Hepatocyte (in vitro differentiated cells): ENCODE measurements around the gene ZDHHC4.

Source experiments
- EZH2 ChIP-seq: fragments of 200-600 bp; sonication (generic); IDR thresholded peaks from 2 replicates; pipeline ENCODE4 v1.6.1; 2016; ENCODE audit warnings: antibody characterized with exemption, mild to moderate bottlenecking, borderline replicate concordance
- EZH2phosphoT487 ChIP-seq: fragments of 200-600 bp; sonication (generic); IDR thresholded peaks from one replicate; pipeline ENCODE4 v1.6.1; 2018; ENCODE audit warnings: antibody characterized with exemption, mild to moderate bottlenecking, low read depth, moderate library complexity; ENCODE audit not compliant: unreplicated experiment, severe bottlenecking
- TF ChIP-seq, protein P1 (sequence below): fragments of 200-600 bp; sonication (generic); IDR thresholded peaks from 2 replicates; pipeline ENCODE4 v1.5.1; 2016; ENCODE audit warnings: antibody characterized with exemption, mild to moderate bottlenecking; ENCODE audit not compliant: poor library complexity

DNA sequence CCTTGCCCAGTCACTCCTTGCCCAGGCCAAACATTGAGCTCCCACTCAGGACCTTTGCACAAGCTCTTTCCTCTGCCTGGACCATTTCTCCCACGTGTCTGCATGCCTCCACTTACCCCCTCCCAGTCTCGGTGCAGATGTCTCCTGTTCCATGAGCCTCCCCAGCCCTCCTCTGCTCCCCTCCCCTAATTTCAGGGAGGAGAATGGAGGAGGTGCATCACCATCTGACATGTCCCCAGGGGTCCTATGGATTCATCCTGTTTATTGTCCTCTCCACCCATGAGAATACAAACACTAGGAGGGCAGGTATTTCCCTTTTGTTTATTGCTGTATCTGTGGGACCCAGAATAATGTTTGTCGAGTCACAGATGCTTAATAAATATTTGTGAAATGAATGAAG lies 17.4 kb upstream of the ZDHHC4 start:
- TF ChIP-seq EZH2 (no peak), EZH2phosphoT487 (no peak)
- TF ChIP-seq, protein P1, sequence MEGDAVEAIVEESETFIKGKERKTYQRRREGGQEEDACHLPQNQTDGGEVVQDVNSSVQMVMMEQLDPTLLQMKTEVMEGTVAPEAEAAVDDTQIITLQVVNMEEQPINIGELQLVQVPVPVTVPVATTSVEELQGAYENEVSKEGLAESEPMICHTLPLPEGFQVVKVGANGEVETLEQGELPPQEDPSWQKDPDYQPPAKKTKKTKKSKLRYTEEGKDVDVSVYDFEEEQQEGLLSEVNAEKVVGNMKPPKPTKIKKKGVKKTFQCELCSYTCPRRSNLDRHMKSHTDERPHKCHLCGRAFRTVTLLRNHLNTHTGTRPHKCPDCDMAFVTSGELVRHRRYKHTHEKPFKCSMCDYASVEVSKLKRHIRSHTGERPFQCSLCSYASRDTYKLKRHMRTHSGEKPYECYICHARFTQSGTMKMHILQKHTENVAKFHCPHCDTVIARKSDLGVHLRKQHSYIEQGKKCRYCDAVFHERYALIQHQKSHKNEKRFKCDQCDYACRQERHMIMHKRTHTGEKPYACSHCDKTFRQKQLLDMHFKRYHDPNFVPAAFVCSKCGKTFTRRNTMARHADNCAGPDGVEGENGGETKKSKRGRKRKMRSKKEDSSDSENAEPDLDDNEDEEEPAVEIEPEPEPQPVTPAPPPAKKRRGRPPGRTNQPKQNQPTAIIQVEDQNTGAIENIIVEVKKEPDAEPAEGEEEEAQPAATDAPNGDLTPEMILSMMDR: no peak
